Skeletal muscle satellite cell (primary cell): ENCODE data around the gene TBX18.

ENCODE experiments used
- H3K27me3 ChIP-seq: 2 replicates; pipeline ENCODE4 v1.7.0; 2013; ENCODE audit warnings: low read length; ENCODE audit not compliant: control insufficient read depth, insufficient read depth
- H3K36me3 ChIP-seq: 2 replicates; pipeline ENCODE4 v1.7.0; 2013; ENCODE audit warnings: mild to moderate bottlenecking, control low read depth, low read length; ENCODE audit not compliant: insufficient read depth
- H3K4me1 ChIP-seq: 2 replicates; pipeline ENCODE4 v1.7.0; 2013; ENCODE audit warnings: low read length; ENCODE audit not compliant: control insufficient read depth, insufficient read depth
- H3K4me2 ChIP-seq: 2 replicates; pipeline ENCODE4 v1.7.0; 2013; ENCODE audit warnings: mild to moderate bottlenecking, low read length
- H3K4me3 ChIP-seq: 2 replicates; pipeline ENCODE4 v1.7.0; 2013; ENCODE audit warnings: low read length
- H3K9ac ChIP-seq: 2 replicates; pipeline ENCODE4 v1.7.0; 2013; ENCODE audit warnings: mild to moderate bottlenecking, low read depth, low read length, moderate library complexity
- H3K9me3 ChIP-seq: replicated peaks from 2 replicates; pipeline ENCODE4 v1.7.0; 2013; ENCODE audit warnings: mild to moderate bottlenecking, control low read depth, low read length

Gene TBX18

GRCh38 chr6:84739866-84740208 lies 24.6 kb downstream of the TBX18 start:
- H3K9ac ChIP-seq: no peak overlapping the region
- peaks cover 16% of the 10 kb centered on the region for H3K4me1 ChIP-seq
- no peaks in the 10 kb centered on the region for H3K9me3 ChIP-seq
- peaks cover 82% of the 10 kb centered on the region for H3K36me3 ChIP-seq
- no peak overlapping the region for H3K4me3 ChIP-seq
- H3K4me2 ChIP-seq: no peak overlapping the region
- no peaks in the 10 kb centered on the region for H3K27me3 ChIP-seq

GRCh38 chr6:84738996-84739865 lies 25.2 kb downstream of the TBX18 start:
- Histone ChIP-seq H3K4me1 (peaks cover 16% of the 10 kb centered on the region), H3K9ac (no peak overlapping the region), H3K4me2 (no peak overlapping the region), H3K4me3 (no peak overlapping the region), H3K9me3 (no peaks in the 10 kb centered on the region), H3K27me3 (no peaks in the 10 kb centered on the region), H3K36me3 (peaks cover 79% of the 10 kb centered on the region)

- Histone ChIP-seq H3K36me3 (peaks cover 51% of the 10 kb centered on the region), H3K4me2 (no peak overlapping the region), H3K9me3 (no peaks in the 10 kb centered on the region), H3K4me3 (no peak overlapping the region), H3K9ac (no peak overlapping the region), H3K4me1 (peaks cover 5% of the 10 kb centered on the region), H3K27me3 (no peaks in the 10 kb centered on the region)
Measured at GRCh38 chr6:84733889-84734288, 30.5 kb downstream of the TBX18 start.

- Histone ChIP-seq H3K9ac (no peak overlapping the region), H3K4me3 (no peak overlapping the region), H3K9me3 (no peaks in the 10 kb centered on the region), H3K36me3 (peaks cover 41% of the 10 kb centered on the region), H3K27me3 (no peaks in the 10 kb centered on the region), H3K4me2 (no peak overlapping the region), H3K4me1 (peaks cover 3% of the 10 kb centered on the region)
Measured at GRCh38 chr6:84731901-84732300, 32.5 kb downstream of the TBX18 start.

GRCh38 chr6:84731401-84731800 lies 33.0 kb downstream of the TBX18 start:
- Histone ChIP-seq H3K36me3 (peaks cover 36% of the 10 kb centered on the region), H3K4me1 (peaks cover 3% of the 10 kb centered on the region), H3K4me2 (no peak overlapping the region), H3K4me3 (no peak overlapping the region), H3K9me3 (no peaks in the 10 kb centered on the region), H3K27me3 (no peaks in the 10 kb centered on the region), H3K9ac (no peak overlapping the region)

GRCh38 chr6:84728602-84729001 lies 35.8 kb downstream of the TBX18 start:
- H3K4me1 ChIP-seq: peaks cover 3% of the 10 kb centered on the region
- H3K36me3 ChIP-seq: peaks cover 15% of the 10 kb centered on the region
- no peaks in the 10 kb centered on the region for H3K27me3 ChIP-seq
- H3K4me2 ChIP-seq: no peak overlapping the region
- no peak overlapping the region for H3K9ac ChIP-seq
- H3K4me3 ChIP-seq: no peak overlapping the region
- H3K9me3 ChIP-seq: no peaks in the 10 kb centered on the region

- no peaks in the 10 kb centered on the region for H3K4me1 ChIP-seq
- H3K4me2 ChIP-seq: no peak overlapping the region
- no peak overlapping the region for H3K4me3 ChIP-seq
- no peaks in the 10 kb centered on the region for H3K27me3 ChIP-seq
- H3K36me3 ChIP-seq: no peaks in the 10 kb centered on the region
- no peaks in the 10 kb centered on the region for H3K9me3 ChIP-seq
- H3K9ac ChIP-seq: no peak overlapping the region
Measured at GRCh38 chr6:84719152-84719551, 45.2 kb downstream of the TBX18 start.

GRCh38 chr6:84718038-84718955 lies 46.1 kb downstream of the TBX18 start:
- Histone ChIP-seq H3K9me3 (no peaks in the 10 kb centered on the region), H3K4me2 (no peak overlapping the region), H3K27me3 (no peaks in the 10 kb centered on the region)

GRCh38 chr6:84709121-84709520 lies 55.3 kb downstream of the TBX18 start:
- Histone ChIP-seq H3K4me1 (no peaks in the 10 kb centered on the region), H3K27me3 (no peaks in the 10 kb centered on the region), H3K4me2 (no peak overlapping the region), H3K9ac (no peak overlapping the region), H3K9me3 (no peaks in the 10 kb centered on the region), H3K36me3 (no peaks in the 10 kb centered on the region), H3K4me3 (no peak overlapping the region)

More at GRCh38 chr6:84718038-84718955, 46.1 kb downstream of the TBX18 start:
- H3K4me1 ChIP-seq: no peaks in the 10 kb centered on the region
- H3K36me3 ChIP-seq: no peaks in the 10 kb centered on the region
- no peak overlapping the region for H3K4me3 ChIP-seq
- no peak overlapping the region for H3K9ac ChIP-seq

- no peak overlapping the region for H3K9ac ChIP-seq
- H3K4me3 ChIP-seq: no peak overlapping the region
- H3K4me2 ChIP-seq: no peak overlapping the region
- no peaks in the 10 kb centered on the region for H3K9me3 ChIP-seq
- H3K4me1 ChIP-seq: no peaks in the 10 kb centered on the region
- no peaks in the 10 kb centered on the region for H3K27me3 ChIP-seq
- H3K36me3 ChIP-seq: no peaks in the 10 kb centered on the region
Measured at GRCh38 chr6:84707171-84707570, 57.2 kb downstream of the TBX18 start.

GRCh38 chr6:84696166-84696565 lies 68.2 kb downstream of the TBX18 start:
- no peaks in the 10 kb centered on the region for H3K36me3 ChIP-seq
- no peaks in the 10 kb centered on the region for H3K9me3 ChIP-seq
- H3K27me3 ChIP-seq: no peaks in the 10 kb centered on the region
- H3K9ac ChIP-seq: no peak overlapping the region
- H3K4me3 ChIP-seq: no peak overlapping the region
- H3K4me2 ChIP-seq: no peak overlapping the region
- no peaks in the 10 kb centered on the region for H3K4me1 ChIP-seq
